GM18505 (cell line): ENCODE results near the gene MAFG.
A peak's percentile ranks its signal among the peaks of the same experiment; 100 is the strongest.

Experiments used
- ATAC-seq: cut with Tn5 transposase; IDR thresholded peaks from one replicate; pipeline ENCODE4 v1.9.1; 2021; ENCODE audit not compliant: unreplicated experiment
- POLR2A ChIP-seq: IDR thresholded peaks from 4 replicates; pipeline ENCODE4 v1.6.1; 2011; ENCODE audit warnings: borderline replicate concordance; ENCODE audit not compliant: insufficient read depth, insufficient read length; ENCODE audit errors: extremely low read depth

Gene MAFG

DNA sequence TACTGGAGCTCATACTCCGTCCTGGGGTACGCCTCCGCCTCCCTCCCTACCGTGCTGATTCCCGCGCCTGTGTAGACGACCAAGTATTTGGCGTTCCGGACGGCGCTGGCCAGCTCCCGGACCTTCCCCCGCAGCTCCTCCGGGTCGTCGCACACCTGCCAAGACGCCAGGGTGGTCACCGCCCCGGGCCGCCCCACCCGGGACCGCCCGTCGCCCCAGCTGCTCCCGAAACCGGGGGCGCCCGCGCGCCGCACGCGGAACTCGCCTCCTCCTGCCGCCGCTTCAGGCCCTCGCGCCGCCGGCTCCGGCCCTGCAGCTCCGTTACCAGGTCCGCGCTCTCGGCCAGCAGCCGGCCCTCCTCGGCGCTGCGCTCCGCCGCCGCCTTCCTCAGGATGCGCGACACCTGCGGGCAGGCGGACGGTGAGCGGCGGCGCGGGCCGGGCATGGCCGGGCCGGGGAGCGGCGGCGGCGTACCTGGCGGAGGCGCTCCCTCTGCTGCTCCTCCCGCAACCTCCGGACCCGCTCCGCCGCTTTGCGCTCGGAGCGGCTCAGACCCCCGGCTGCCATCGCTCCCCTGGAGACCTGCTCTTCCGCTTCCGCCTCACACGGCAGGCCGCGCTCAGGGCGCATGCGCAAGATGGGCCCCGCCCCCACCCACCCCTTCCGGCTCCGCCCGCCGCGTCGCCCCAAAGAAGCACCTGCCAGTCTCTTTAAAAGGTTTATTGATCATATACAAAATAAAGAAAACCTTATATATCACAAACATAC lies 9.8 kb downstream of the MAFG start, which contains the start of gene SIRT7:
TSS of gene SIRT7 (minus strand) at position 612 of the 768 bp plus-strand sequence. CDS start at position 567, 45 bp downstream.
- TF ChIP-seq POLR2A = peak; percentile 91
- peak; percentile 68 for ATAC-seq

DNA sequence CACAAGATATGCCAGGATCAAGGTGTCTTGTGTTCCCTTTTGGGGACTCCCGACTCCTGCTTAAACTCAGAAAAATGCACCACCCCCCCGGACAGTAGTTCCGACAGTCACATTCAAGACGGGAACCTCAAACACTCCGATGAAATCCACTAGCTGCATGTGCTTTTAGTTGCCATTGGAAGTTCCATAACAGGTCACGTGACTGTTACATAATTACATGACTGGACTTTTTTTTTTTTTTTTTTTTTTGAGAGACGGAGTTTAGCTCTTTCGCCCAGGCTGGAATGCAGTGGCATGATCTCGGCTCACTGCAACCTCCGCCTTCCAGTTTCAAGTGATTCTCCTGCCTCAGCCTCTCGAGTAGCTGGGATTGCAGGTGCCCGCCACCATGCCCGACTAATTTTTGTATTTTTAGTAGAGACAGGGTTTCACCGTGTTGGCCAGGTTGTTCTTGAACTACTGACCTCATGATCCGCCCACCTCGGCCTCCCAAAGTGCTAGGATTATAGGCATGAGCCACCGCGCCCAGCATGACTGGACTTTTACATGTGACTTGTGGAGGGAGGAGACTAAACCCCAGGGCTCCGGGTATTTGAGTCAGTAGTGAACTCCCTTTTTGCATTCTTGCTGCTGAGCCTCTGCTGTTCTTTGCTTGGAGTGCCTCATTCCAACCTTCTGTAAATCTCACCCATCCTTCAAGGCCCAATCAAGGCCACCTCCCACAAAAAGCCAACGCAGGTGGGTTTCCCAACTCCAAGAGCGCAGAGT lies 11.1 kb downstream of the MAFG start:
- no peak for TF ChIP-seq POLR2A
- no peak for ATAC-seq

GRCh38 chr17:81915331-81915730 lies 12.2 kb downstream of the MAFG start:
- TF ChIP-seq POLR2A = no peak
- ATAC-seq = no peak

DNA sequence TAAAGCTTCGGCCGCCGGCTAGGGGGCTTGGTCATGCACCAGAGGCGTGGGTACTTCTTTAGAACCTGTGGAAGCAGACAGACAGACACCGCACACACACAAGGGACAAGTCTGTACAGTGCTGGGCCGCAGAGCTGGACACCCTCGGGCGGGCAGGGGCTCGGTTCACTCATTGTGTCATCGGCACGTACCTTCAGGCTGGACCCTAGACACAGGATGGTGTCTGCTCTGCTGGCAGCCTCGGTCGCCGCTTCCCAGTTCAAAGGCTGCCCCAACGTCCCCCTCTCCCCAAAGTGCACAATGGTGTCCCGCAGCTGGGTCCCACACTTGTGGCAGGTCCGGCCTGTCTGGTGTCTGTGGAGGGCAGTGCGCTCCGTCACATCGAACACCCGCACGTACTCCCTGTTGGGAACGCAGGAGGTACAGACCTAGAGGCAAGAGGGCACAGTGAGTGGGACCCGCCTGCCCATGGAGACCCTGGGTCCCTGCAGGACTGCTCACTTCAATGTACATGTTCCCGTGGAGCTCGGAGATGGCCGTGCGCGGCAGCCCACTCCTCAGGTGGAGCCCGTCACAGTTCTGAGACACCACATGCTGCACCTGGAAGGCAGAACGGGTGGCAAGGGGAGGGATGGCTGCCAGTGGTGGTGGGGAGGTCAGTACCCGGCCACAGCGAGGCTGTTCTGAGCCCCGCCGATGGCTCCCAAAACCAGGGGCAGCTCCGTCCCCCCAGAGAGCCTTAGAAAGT lies 13.3 kb downstream of the MAFG start:
- TF ChIP-seq POLR2A = no peak
- ATAC-seq = no peak

DNA sequence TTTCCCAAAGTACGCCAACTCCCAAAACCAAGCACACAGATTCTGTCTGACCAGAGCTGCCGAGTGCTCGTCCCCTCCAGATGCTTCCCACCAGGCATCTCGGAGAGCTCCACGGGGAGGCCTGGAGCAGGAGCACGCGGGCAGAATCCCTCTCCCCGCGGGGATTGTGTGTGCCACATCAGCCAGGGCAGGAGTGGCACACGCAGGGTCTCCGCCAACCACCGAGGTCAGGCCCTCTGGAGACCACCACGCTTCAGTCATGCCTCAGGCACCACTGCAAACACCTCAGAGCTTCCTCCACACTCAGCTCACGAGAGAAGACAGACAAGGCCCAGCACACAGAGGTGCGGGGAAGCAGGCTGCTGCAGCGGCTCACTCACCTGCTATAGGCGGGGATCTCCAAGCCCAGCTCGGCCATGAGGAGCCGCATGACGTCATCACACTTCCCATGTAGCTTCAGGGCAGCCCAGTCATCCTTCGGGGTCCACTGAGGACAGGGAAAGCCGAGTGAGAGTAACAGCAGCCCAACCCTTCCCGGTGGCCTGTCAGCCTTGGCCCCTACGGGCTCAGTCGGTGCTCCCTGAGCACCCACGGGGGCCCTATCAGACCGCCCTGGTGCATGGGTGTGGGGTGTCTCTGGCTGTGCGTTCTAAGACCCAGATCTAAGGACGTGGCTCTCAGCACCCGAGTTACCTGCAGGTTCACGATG lies 14.0 kb downstream of the MAFG start:
- TF ChIP-seq POLR2A = no peak
- ATAC-seq = no peak

GRCh38 chr17:81912441-81913309 lies 14.9 kb downstream of the MAFG start:
- no peak for ATAC-seq
- TF ChIP-seq POLR2A = no peak

DNA sequence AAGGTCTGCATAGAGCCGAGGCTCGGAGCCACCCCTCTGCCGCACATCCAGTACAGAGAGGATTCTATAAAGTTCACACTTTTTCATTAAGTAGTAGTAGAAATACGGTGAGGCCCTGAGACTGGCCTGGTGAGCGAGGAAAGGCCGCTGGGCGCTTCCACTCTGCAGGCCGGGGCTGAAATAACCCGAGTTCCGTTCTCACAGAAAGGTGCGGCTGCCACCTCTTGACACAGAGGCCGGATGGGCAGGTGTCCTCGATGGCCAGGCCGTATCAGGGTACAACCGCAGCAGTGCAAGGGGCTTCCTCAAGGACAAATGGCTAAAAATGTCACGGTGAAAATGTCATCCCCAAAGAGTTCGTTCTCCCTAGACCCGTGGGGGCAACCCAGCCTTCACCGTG lies 15.6 kb downstream of the MAFG start:
- ATAC-seq = no peak
- no peak for TF ChIP-seq POLR2A

DNA sequence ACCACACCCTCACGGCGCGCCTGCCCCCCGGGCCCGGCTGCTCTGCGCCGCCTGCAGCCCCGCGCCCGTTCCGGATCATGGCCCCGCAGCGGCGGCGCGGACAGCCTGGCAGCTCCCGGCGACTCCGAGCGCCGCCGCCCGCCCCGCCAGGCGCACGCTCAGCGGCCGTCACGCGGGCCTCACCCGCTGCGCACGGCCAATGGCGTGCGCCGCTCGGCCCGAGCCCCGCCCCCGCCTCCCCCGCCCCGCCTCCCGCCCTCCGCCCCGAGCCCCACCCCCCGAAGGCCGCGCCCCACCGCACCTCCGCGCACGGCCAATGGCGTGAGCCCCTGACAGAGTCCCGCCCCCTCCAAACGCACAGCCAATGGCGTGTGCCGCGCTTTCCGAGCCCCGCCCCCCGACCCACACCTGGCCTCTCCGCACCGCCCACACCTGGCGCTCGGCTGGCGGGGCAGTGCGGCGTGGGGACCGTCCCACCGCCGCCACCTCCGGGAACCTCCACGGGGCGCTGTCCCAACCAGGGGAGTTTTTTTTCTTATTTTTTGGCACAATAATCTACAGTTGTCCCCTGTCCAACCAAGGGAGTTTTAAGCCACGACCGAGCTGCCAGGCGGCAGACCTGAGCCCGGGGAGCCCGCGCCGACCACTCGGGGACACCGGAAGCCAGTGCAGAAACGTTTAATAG lies 16.1 kb downstream of the MAFG start, which contains the start of gene PCYT2:
TSS of gene PCYT2 (minus strand) at position 123 of the 685 bp plus-strand sequence. CDS start at position 79, 44 bp downstream.
- peak; percentile 42 for TF ChIP-seq POLR2A
- ATAC-seq = peak; percentile 60

DNA sequence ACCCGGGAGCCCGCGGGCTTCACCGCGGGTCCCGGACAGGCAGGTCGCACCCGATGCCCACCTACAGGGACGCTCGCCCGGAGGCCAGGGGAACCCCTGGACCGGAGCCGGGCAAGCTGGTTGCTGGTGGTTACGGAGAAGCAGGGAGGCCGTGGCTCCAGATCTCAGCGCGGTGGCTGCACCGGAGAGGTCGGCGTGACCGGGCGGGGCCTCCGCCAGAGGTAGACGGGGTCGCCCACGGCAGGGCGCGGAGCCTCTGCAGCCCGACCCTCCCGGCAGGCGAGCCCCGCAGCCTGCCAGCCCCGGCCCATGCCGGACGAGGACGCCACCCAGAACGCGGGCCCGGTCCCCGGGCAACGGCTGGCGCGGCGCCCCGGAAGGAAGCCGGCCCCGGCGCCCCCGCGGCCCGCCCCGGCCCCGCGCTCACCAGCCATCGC lies 16.7 kb downstream of the MAFG start:
- TF ChIP-seq POLR2A = no peak
- peak; percentile 39 for ATAC-seq

DNA sequence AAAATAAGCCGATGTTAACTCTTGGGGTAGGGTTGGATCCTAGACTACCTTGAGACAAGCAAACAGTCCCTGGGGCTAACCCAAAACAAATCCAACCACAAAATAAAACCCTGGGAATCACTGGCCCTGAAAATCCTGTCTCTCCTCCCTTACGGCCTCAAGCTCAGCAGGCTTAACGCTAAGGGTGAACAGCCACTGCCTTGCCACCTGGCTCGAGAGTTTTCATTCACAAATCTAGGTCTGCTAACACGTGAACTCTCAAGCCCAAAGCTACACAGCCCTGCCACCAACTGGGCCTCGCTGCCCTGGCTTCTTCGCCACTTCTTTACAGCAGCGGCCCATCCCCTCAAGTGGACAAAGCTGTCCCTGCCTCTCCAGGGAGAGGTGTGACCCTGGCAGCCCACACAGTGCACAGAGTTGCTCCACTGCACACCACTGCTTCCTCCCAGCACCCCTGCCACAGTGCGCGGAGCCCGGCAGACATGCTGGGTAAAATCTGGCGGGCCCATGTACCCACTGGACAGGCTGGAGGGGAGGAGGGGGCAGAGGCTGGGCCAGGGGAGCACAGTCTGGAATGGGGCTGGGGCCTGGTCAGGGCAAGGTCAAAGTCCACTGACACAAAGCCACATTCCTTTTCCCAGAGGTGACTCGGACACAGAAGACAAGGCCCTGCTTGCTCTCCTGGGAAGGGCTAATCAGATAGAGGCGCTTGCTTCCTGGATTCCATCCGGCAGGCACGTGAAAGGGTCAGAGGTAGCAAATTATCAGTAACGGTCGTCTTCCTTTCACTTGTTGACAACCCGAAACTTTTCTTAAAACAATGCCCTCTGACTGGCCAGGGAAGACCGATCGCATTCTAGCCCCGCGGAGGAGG lies 17.3 kb downstream of the MAFG start:
- no peak for ATAC-seq
- no peak for TF ChIP-seq POLR2A
